ENCODE measurements around the gene KLF12.

DNA sequence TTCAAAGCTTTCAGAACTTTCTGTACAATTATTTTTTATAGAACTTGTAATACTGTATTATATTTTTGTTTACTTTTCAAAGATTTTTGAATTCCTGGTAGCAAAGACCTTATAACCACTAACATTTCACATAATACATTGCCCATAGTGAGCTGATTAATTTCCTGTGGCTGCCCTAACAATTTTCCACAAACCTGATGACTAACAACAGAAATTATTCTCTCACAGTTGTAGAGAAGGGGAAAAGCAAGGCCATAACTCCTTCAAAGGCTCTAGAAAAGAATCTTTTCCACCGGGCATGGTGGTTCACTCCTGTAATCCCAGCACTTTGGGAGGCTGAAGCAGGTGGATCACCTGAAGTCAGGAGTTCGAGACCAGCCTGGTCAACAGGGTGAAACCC, 19.1 kb downstream of the KLF12 start:
- no peak for TF ChIP-seq POLR2A (IDR thresholded peaks at IDR 0.05; ENCODE audit: low read length)
- TF ChIP-seq GATA1 (IDR thresholded peaks at IDR 0.05; ENCODE audit: low read depth, low read length): no peak
